Mononuclear cell (primary cell): ENCODE measurements around the gene PRKCE. TPM values are rescaled to one million over a fixed set of nuclear protein-coding genes. Genes with fewer than 3 reads are reported as not detected.

Experiments
- H3K27me3 ChIP-seq: 2 replicates; pipeline ENCODE4 v1.6.0; 2011; ENCODE audit warnings: low read length, control low read depth; ENCODE audit not compliant: insufficient read depth
- H3K4me1 ChIP-seq: 2 replicates; pipeline ENCODE4 v1.5.1; 2011; ENCODE audit warnings: mild to moderate bottlenecking, low read length, control low read depth; ENCODE audit not compliant: insufficient read depth
- H3K4me3 ChIP-seq: 2 replicates; pipeline ENCODE4 v1.5.1; 2011; ENCODE audit warnings: mild to moderate bottlenecking, low read length, moderate library complexity
- H3K9me3 ChIP-seq: 2 replicates; pipeline ENCODE4 v1.5.1; 2011; ENCODE audit warnings: low read depth, mild to moderate bottlenecking, control low read depth, low read length
- total RNA-seq: library from RNA; depleted of rRNA; stranded (reverse); fragments of >200 nt; gene quantifications from one replicate; pipeline ENCODE4 v1.2.3, GENCODE V29; 2012

Gene PRKCE
- total RNA-seq, 1 donor, result 13.6 TPM

- Histone ChIP-seq H3K4me3 (no peak overlapping the region), H3K9me3 (no peaks in the 10 kb centered on the region), H3K27me3 (no peaks in the 10 kb centered on the region), H3K4me1 (no peaks in the 10 kb centered on the region)
Observed at GRCh38 chr2:45869165-45869501, 217.7 kb downstream of the PRKCE start.

- H3K4me1 ChIP-seq, result no peaks in the 10 kb centered on the region
- H3K9me3 ChIP-seq, result no peaks in the 10 kb centered on the region
- no peak overlapping the region for H3K4me3 ChIP-seq
- no peaks in the 10 kb centered on the region for H3K27me3 ChIP-seq
Observed at GRCh38 chr2:45871025-45871424, 219.6 kb downstream of the PRKCE start.

DNA sequence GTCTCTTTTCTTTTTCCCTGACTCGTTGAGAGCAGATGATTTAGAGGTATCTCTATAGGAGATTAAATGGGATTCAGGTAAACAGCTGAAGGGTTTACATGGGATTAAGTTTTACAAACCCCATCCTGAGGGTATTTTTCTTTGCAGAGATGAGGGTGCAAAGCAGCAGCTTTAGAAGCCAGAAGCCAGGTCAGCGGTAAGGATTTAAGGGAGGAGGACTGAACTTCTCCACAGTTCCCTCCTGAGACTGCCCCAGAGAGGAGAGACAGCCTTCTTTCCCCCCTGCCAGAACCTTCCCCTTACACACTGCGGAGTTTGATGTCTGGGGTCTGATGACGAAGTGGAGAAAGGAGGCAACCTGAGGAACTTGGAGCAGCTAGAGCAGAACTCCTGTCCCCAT lies 220.1 kb downstream of the PRKCE start:
- no peaks in the 10 kb centered on the region for H3K27me3 ChIP-seq
- H3K9me3 ChIP-seq, result peaks cover 5% of the 10 kb centered on the region
- H3K4me3 ChIP-seq, result no peak overlapping the region
- no peaks in the 10 kb centered on the region for H3K4me1 ChIP-seq

GRCh38 chr2:45872211-45872610 lies 220.7 kb downstream of the PRKCE start:
- no peaks in the 10 kb centered on the region for H3K4me1 ChIP-seq
- H3K4me3 ChIP-seq, result no peak overlapping the region
- H3K9me3 ChIP-seq, result peaks cover 12% of the 10 kb centered on the region
- H3K27me3 ChIP-seq, result no peaks in the 10 kb centered on the region

GRCh38 chr2:45874344-45874743 lies 222.9 kb downstream of the PRKCE start:
- Histone ChIP-seq H3K4me3 (no peak overlapping the region), H3K4me1 (no peaks in the 10 kb centered on the region), H3K9me3 (peaks cover 13% of the 10 kb centered on the region), H3K27me3 (no peaks in the 10 kb centered on the region)

DNA sequence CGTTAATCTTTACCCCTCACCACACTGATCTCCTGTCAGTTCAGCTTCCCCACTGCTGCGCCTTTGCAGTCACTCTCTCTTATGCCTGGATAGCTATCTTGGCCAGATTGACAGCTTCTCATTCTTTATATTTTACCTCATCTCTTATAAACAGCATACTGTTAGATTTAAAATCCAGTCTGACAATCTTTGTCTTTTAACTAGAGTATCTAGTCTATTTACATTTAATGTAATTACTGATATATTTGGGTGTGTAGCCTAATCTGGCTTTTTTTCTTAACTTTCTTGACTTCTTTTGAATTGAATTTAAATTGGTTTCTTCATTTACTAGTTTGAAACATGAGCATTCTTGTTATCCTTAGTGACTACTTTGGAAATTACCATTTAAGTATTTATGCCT lies 225.1 kb downstream of the PRKCE start:
- H3K4me3 ChIP-seq, result no peak overlapping the region
- no peaks in the 10 kb centered on the region for H3K4me1 ChIP-seq
- H3K9me3 ChIP-seq, result peaks cover 13% of the 10 kb centered on the region
- H3K27me3 ChIP-seq, result no peaks in the 10 kb centered on the region

GRCh38 chr2:45879406-45879805 lies 227.9 kb downstream of the PRKCE start:
- H3K4me3 ChIP-seq, result no peak overlapping the region
- no peaks in the 10 kb centered on the region for H3K27me3 ChIP-seq
- peaks cover 8% of the 10 kb centered on the region for H3K4me1 ChIP-seq
- peaks cover 13% of the 10 kb centered on the region for H3K9me3 ChIP-seq

GRCh38 chr2:45879936-45880335 lies 228.5 kb downstream of the PRKCE start:
- Histone ChIP-seq H3K27me3 (no peaks in the 10 kb centered on the region), H3K4me3 (no peak overlapping the region), H3K9me3 (peaks cover 13% of the 10 kb centered on the region), H3K4me1 (peaks cover 12% of the 10 kb centered on the region)

- Histone ChIP-seq H3K4me1 (peaks cover 33% of the 10 kb centered on the region), H3K27me3 (no peaks in the 10 kb centered on the region), H3K4me3 (no peak overlapping the region), H3K9me3 (peaks cover 3% of the 10 kb centered on the region)
Observed at GRCh38 chr2:45881970-45882581, 230.6 kb downstream of the PRKCE start.

- H3K4me1 ChIP-seq, result peaks cover 42% of the 10 kb centered on the region
- no peak overlapping the region for H3K4me3 ChIP-seq
- no peaks in the 10 kb centered on the region for H3K27me3 ChIP-seq
- H3K9me3 ChIP-seq, result no peaks in the 10 kb centered on the region
Observed at GRCh38 chr2:45882707-45883602, 231.5 kb downstream of the PRKCE start.

GRCh38 chr2:45883603-45884000 lies 232.1 kb downstream of the PRKCE start:
- Histone ChIP-seq H3K4me1 (peaks cover 48% of the 10 kb centered on the region), H3K9me3 (no peaks in the 10 kb centered on the region), H3K27me3 (no peaks in the 10 kb centered on the region), H3K4me3 (no peak overlapping the region)

DNA sequence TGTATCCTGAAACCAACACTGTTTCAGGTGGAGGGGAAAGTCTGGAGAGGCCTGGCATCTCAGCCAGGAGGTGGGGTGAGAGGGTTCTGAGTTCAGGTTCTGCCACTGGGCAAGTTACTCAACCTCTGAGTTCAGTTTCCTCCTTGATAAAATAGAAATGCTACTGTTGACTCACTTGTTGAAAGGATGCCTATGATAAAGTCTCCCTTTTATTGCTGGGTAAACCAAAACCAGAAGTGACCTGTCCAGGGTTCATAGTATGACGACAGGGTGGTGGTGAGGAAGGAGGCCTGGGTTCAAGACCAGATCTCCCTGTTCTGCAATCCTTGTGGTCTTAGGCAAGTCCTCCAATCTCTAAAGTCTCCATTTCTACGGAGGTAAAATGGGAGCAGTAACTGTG lies 232.7 kb downstream of the PRKCE start:
- Histone ChIP-seq H3K4me1 (peaks cover 54% of the 10 kb centered on the region), H3K9me3 (no peaks in the 10 kb centered on the region), H3K4me3 (no peak overlapping the region), H3K27me3 (no peaks in the 10 kb centered on the region)

- H3K27me3 ChIP-seq, result no peaks in the 10 kb centered on the region
- H3K9me3 ChIP-seq, result no peaks in the 10 kb centered on the region
- H3K4me1 ChIP-seq, result peaks cover 64% of the 10 kb centered on the region
- no peak overlapping the region for H3K4me3 ChIP-seq
Observed at GRCh38 chr2:45885171-45885621, 233.7 kb downstream of the PRKCE start.

- H3K9me3 ChIP-seq, result no peaks in the 10 kb centered on the region
- peaks cover 74% of the 10 kb centered on the region for H3K4me1 ChIP-seq
- no peak overlapping the region for H3K4me3 ChIP-seq
- H3K27me3 ChIP-seq, result no peaks in the 10 kb centered on the region
Observed at GRCh38 chr2:45886171-45886663, 234.7 kb downstream of the PRKCE start.

GRCh38 chr2:45888167-45888566 lies 236.7 kb downstream of the PRKCE start:
- H3K4me3 ChIP-seq, result no peak overlapping the region
- no peaks in the 10 kb centered on the region for H3K27me3 ChIP-seq
- no peaks in the 10 kb centered on the region for H3K9me3 ChIP-seq
- peaks cover 94% of the 10 kb centered on the region for H3K4me1 ChIP-seq
